ENCODE data around the gene SRRM2. TPM values are rescaled to one million over a fixed set of nuclear protein-coding genes. Genes with fewer than 3 reads are reported as not detected.

The SRRM2 gene
- total and polyA plus RNA-seq, 8 donors: 536 to 710 (median 632) TPM

DNA sequence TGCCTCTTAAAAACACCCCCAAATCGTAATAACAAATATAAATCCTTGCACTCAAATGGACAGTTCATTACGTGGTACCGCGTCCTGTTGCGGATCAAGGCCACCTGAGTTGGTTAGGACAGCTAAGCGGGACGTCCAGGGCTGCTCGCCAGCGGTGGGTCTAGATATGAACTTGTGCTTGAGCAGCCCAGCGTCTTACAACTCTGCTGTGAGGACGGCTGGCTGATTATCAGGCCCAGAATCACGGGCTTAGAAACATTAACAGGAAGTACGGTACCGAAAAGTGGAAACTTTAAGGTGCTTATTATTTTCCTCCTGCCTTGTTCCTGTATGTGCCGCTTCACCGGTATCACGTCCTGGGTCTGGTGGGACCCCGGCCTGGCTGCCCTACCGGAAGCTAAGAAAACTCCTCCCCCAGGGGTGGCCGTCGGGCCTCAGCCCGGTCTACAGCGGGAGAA, 832 bp upstream of the SRRM2 start:
- no peak for DNase-seq
- peaks cover 0 to 7% of the 10 kb centered on the region in 2 donors for H3K36me3 ChIP-seq
- peaks cover 32 to 39% of the 10 kb centered on the region in 2 donors for H3K4me1 ChIP-seq
- H3K9me3 ChIP-seq: no peaks in the 10 kb centered on the region
- TF ChIP-seq, protein P1, sequence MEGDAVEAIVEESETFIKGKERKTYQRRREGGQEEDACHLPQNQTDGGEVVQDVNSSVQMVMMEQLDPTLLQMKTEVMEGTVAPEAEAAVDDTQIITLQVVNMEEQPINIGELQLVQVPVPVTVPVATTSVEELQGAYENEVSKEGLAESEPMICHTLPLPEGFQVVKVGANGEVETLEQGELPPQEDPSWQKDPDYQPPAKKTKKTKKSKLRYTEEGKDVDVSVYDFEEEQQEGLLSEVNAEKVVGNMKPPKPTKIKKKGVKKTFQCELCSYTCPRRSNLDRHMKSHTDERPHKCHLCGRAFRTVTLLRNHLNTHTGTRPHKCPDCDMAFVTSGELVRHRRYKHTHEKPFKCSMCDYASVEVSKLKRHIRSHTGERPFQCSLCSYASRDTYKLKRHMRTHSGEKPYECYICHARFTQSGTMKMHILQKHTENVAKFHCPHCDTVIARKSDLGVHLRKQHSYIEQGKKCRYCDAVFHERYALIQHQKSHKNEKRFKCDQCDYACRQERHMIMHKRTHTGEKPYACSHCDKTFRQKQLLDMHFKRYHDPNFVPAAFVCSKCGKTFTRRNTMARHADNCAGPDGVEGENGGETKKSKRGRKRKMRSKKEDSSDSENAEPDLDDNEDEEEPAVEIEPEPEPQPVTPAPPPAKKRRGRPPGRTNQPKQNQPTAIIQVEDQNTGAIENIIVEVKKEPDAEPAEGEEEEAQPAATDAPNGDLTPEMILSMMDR (IDR thresholded peaks at IDR 0.05): no peak
- intact Hi-C loops (cut with DNase I): no loop called here
- peak overlapping the region; percentile 87 to 99 for H3K4me3 ChIP-seq
- no peaks in the 10 kb centered on the region for H3K27me3 ChIP-seq
- no peak for ATAC-seq
- peak overlapping the region; percentile 100 for H3K27ac ChIP-seq

DNA sequence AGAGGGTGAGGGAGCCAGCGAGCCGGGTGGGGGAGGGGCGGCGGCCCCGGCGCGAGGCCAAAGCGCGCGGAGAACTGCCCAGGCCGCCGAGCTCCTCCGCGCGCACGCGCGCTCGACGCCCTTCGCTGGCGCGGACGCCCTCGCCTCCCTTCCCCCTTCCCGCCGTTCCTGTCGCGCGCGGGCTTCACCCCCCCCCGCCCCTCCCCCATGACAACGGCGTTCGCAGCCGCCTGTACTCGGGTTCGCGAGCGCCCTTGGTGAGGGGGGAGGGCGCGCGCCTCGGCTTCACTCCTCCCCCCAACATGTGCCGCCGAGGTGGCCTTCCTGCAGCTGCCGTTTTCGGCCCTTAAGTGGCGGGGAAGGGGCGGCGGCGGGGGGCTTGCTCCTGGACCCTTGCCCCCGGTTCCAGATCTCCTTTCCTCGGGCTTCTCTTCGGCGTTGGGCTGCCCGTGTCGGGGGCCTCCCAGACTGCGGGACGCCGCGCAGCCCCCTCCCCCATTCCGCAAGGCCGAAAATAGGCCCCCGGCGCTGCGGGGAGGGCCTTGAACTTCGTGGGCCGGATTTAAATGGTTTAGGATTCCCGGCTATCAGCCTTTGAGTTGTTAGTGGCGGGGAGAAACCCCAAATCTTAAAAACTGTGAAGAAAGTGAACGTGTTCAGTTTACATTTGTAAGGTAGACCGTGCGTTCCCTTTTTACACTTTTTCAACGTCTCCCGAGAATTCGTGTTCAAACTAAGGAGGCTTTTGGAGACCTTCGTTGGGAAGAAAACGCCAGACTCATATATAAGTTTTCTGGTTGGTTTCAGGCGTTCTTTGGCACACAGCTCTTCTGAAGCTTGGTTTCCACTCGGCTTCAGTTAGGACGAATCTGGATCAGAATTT, 653 bp downstream of the SRRM2 start:
- H3K4me3 ChIP-seq: peak overlapping the region; percentile 87 to 99
- H3K27me3 ChIP-seq: no peaks in the 10 kb centered on the region
- ATAC-seq (peak; percentile 81), DNase-seq (peak in 3 of 4 donors; percentile 83 to 92 (median 92))
- H3K9me3 ChIP-seq: no peaks in the 10 kb centered on the region
- TF ChIP-seq, protein P1 (IDR thresholded peaks at IDR 0.05): no peak
- intact Hi-C loops (cut with DNase I): no loop called here
- H3K27ac ChIP-seq: peak overlapping the region; percentile 100
- peaks cover 32 to 45% of the 10 kb centered on the region in 2 donors for H3K4me1 ChIP-seq
- H3K36me3 ChIP-seq: peaks cover 0 to 22% of the 10 kb centered on the region in 2 donors

DNA sequence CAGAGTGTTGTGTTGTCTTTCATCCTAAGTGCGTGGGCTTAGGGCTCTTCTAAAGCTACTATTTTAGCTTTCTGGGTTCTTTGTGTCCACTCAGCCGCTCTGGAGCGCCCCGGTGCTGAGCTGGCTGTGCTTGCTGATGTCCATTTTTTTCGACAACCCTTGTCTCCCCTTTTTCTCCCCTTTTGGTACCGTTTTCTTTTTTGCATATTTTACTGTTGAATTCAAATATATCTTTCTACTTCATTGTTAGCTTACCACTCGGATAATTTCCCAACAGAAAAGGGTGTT, 1.2 kb downstream of the SRRM2 start:
- H3K4me1 ChIP-seq: peaks cover 32 to 45% of the 10 kb centered on the region in 2 donors
- peak in 1 of 4 donors; percentile 21 for DNase-seq
- H3K27ac ChIP-seq: peak overlapping the region; percentile 100
- TF ChIP-seq, protein P1 (IDR thresholded peaks at IDR 0.05): no peak
- no peaks in the 10 kb centered on the region for H3K9me3 ChIP-seq
- peak overlapping the region; percentile 87 to 99 for H3K4me3 ChIP-seq
- no peaks in the 10 kb centered on the region for H3K27me3 ChIP-seq
- peak; percentile 6 for ATAC-seq
- peaks cover 0 to 28% of the 10 kb centered on the region in 2 donors for H3K36me3 ChIP-seq
- intact Hi-C loops (cut with DNase I): no loop called here

DNA sequence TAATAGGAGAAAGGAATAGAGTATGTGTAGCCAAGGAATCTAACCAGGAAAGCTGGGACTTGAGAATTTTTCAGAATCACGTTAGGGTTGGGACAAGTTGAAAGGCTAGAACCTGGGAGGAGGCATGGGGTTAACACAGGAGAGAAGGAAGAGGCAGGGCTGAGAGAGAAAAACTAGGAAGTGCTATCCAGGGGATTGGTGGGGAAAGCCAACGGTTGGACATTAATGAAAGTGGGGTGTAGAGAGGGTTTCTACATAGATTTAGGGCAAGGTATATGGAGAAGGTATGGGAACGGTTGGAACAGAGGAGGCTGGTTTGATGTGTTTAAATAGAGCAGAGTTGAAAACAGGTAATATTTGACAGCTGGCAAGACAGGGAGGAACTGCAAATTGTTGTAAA, 2.7 kb downstream of the SRRM2 start:
- peaks cover 0 to 43% of the 10 kb centered on the region in 2 donors for H3K36me3 ChIP-seq
- ATAC-seq (no peak), DNase-seq (no peak)
- peaks cover 32 to 45% of the 10 kb centered on the region in 2 donors for H3K4me1 ChIP-seq
- intact Hi-C loops (cut with DNase I): no loop called here
- H3K9me3 ChIP-seq: no peaks in the 10 kb centered on the region
- TF ChIP-seq, protein P1 (IDR thresholded peaks at IDR 0.05): no peak
- peak overlapping the region; percentile 87 to 99 for H3K4me3 ChIP-seq
- no peaks in the 10 kb centered on the region for H3K27me3 ChIP-seq
- no peak overlapping the region for H3K27ac ChIP-seq

DNA sequence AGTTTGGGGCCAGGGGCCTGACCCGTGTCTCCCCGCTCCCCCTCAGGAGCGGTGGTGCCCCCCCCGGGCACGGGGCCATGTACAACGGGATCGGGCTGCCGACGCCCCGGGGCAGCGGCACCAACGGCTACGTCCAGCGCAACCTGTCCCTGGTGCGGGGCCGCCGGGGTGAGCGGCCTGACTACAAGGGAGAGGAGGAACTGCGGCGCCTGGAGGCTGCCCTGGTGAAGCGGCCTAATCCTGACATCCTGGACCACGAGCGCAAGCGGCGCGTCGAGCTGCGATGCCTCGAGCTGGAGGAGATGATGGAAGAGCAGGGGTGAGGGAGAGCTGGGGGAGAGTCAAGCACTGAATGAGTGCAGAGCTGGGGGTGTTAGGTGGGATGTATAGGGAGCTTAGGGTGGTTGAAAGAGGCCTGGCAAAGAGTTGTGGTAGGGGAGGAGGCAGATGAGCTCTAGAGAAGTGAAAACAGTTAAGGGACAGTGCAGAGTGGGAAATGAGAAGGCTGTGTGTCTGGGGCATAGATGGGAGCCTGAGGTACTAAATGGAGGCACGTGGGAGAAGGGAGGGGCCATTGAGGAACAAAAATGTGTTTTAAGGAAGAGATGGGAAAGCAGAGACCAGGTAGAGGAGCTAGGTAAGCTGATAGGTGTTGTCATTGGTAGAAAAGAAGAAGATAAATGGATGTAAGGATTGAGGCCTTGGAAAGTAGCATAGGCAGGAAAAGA, 4.0 kb downstream of the SRRM2 start:
- Histone ChIP-seq H3K27me3 (no peaks in the 10 kb centered on the region), H3K36me3 (peaks cover 0 to 55% of the 10 kb centered on the region in 2 donors), H3K4me3 (no peak overlapping the region), H3K27ac (no peak overlapping the region), H3K9me3 (no peaks in the 10 kb centered on the region), H3K4me1 (peaks cover 31 to 44% of the 10 kb centered on the region in 2 donors)
- DNase-seq (no peak), ATAC-seq (no peak)
- intact Hi-C loops (cut with DNase I): no loop called here
- TF ChIP-seq, protein P1 (IDR thresholded peaks at IDR 0.05): no peak

Measured in left lung (tissue), 10 donors.